Natural killer cell (primary cell): ENCODE measurements around the gene OR2H2. TPM values are rescaled to one million over a fixed set of nuclear protein-coding genes. Genes with fewer than 3 reads are reported as not detected.

Experiments used
- ATAC-seq, 3 donors: fragments of 150-1000 bp in 2 of 3; fragments of 200-7000 bp in 1 of 3; cut with Tn5 transposase; 1 replicate in 1 of 3; 2 replicates in 2 of 3; pipeline ENCODE4 v1.10.0; 2021; ENCODE audit warnings: mild to moderate bottlenecking in 2 of 3, moderate library complexity in 2 of 3
- DNase-seq, 2 donors: peaks; one replicate each; pipeline versions ENCODE4 v3.0.0 to v3.0.0-alpha.2; 2013 to 2021; ENCODE audit warnings: mixed read lengths in 1 of 2
- H3K27ac ChIP-seq: one replicate; pipeline ENCODE4 v1.5.1; 2013; ENCODE audit warnings: mild to moderate bottlenecking, low read length
- H3K27me3 ChIP-seq: one replicate; pipeline ENCODE4 v1.6.1; 2013; ENCODE audit warnings: low read length; ENCODE audit not compliant: control insufficient read depth, insufficient read depth
- H3K36me3 ChIP-seq: one replicate; pipeline ENCODE4 v1.6.1; 2013; ENCODE audit warnings: low read length; ENCODE audit not compliant: control insufficient read depth, insufficient read depth
- H3K4me1 ChIP-seq: one replicate; pipeline ENCODE4 v1.6.1; 2013; ENCODE audit warnings: low read length; ENCODE audit not compliant: control insufficient read depth, insufficient read depth
- H3K4me3 ChIP-seq: one replicate; pipeline ENCODE4 v1.5.1; 2013; ENCODE audit warnings: low read length
- H3K9me3 ChIP-seq: one replicate; pipeline ENCODE4 v1.6.1; 2013; ENCODE audit warnings: low read length; ENCODE audit not compliant: control insufficient read depth, insufficient read depth
- H3K27ac Mint-ChIP-seq, 2 donors: one replicate each; pipeline ENCODE4 v1.8.0; 2022; ENCODE audit warnings: mild to moderate bottlenecking in 2 of 2, mixed read lengths in 2 of 2, moderate library complexity in 1 of 2
- H3K27me3 Mint-ChIP-seq, 2 donors: one replicate each; pipeline ENCODE4 v1.8.0; 2022; ENCODE audit warnings: low read depth in 2 of 2, mixed read lengths in 2 of 2
- H3K36me3 Mint-ChIP-seq: one replicate; pipeline ENCODE4 v1.8.0; 2022; ENCODE audit warnings: mixed read lengths
- H3K4me1 Mint-ChIP-seq, 2 donors: one replicate each; pipeline ENCODE4 v1.8.0; 2022; ENCODE audit warnings: mixed read lengths in 2 of 2
- H3K4me3 Mint-ChIP-seq: one replicate; pipeline ENCODE4 v1.8.0; 2022; ENCODE audit warnings: mild to moderate bottlenecking, moderate library complexity, mixed read lengths
- H3K9me3 Mint-ChIP-seq, 2 donors: one replicate each; pipeline ENCODE4 v1.8.0; 2022; ENCODE audit warnings: mixed read lengths in 2 of 2
- WGBS: methylation state at CpG from one replicate; pipeline ENCODE4 v1.1.7; 2013; ENCODE audit warnings: missing lambda C conversion rate; ENCODE audit not compliant: insufficient coverage; 5-methylcytosine and 5-hydroxymethylcytosine counted together
- intact Hi-C: fragments of 100-400 bp; cut with micrococcal nuclease; formaldehyde crosslinking; loops from one replicate; pipeline ENCODE4 v1.14.2; 2022
- total RNA-seq, 4 donors: library from RNA; stranded (reverse); fragments of 120-200 nt in 1 of 4; gene quantifications; one replicate each; pipeline versions ENCODE4 v1.2.3 to v1.2.4, GENCODE V29; 2013 to 2022
- TF ChIP-seq, protein P1 (sequence below): fragments of 200-600 bp; IDR thresholded peaks from one replicate; pipeline ENCODE4 v1.8.0; 2022; ENCODE audit warnings: antibody characterized with exemption

The OR2H2 gene
- total RNA-seq, 3 donors from 2014 or later (not counting 1 experiment from before 2014, with no cell fraction given), result not detected

GRCh38 chr6:29598172-29598747 is 13.3 kb downstream of the OR2H2 start:
- no peak for DNase-seq
- H3K27ac Mint-ChIP-seq, result no peak overlapping the region
- no peaks in the 10 kb centered on the region for H3K9me3 Mint-ChIP-seq
- TF ChIP-seq, protein P1, sequence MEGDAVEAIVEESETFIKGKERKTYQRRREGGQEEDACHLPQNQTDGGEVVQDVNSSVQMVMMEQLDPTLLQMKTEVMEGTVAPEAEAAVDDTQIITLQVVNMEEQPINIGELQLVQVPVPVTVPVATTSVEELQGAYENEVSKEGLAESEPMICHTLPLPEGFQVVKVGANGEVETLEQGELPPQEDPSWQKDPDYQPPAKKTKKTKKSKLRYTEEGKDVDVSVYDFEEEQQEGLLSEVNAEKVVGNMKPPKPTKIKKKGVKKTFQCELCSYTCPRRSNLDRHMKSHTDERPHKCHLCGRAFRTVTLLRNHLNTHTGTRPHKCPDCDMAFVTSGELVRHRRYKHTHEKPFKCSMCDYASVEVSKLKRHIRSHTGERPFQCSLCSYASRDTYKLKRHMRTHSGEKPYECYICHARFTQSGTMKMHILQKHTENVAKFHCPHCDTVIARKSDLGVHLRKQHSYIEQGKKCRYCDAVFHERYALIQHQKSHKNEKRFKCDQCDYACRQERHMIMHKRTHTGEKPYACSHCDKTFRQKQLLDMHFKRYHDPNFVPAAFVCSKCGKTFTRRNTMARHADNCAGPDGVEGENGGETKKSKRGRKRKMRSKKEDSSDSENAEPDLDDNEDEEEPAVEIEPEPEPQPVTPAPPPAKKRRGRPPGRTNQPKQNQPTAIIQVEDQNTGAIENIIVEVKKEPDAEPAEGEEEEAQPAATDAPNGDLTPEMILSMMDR, result no peak
- H3K4me1 ChIP-seq, result no peaks in the 10 kb centered on the region
- no peak overlapping the region for H3K27ac ChIP-seq
- ATAC-seq, result no peak
- 93% methylated on average over 2 of the region's 2 CpGs for WGBS
- H3K4me3 Mint-ChIP-seq, result no peak overlapping the region
- H3K9me3 ChIP-seq, result no peaks in the 10 kb centered on the region
- H3K27me3 Mint-ChIP-seq, result peaks cover 14 to 15% of the 10 kb centered on the region in 2 donors
- no peaks in the 10 kb centered on the region for H3K27me3 ChIP-seq
- no peak overlapping the region for H3K4me3 ChIP-seq
- no peaks in the 10 kb centered on the region for H3K36me3 ChIP-seq
- intact Hi-C loops, result no loop called here
- H3K4me1 Mint-ChIP-seq, result no peaks in the 10 kb centered on the region
- H3K36me3 Mint-ChIP-seq, result no peaks in the 10 kb centered on the region

DNA sequence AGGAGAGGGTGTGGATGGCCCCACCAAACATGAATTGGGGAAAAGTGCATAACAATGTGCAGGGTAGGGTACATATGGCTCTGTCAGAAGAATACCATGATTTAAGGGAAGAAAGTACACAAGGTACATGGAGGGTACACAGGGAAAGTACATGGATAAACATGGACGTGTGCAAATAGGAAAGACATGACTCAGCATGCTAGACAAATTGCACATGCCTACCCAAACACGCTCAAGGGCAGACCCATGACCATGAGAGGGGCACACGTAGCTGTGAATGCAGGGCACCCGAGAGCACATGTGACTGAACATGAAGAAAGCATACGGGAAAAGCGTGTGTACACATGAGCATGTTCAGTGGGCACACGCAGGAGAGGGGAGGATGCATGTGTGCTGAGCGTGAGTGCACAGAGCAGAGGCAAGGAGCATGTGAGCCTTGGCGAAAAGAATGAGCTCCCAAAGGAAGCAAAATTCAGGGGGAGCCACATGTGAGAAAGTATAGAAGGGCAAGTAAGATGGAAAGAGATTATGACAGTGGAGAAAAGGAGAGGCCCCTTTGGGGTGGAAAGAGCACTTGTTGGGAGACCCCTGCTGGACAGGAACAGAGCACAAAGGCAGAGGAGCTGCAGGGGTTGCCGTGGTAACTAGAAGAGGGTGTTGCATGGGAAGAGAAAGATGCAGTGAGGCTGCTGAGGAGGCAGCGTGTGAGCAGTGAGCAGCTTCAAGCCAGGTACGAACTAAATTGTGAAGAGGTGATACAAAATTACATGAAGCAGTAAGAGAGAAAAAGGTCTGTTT is 17.8 kb downstream of the OR2H2 start:
- H3K27me3 ChIP-seq, result no peaks in the 10 kb centered on the region
- peak in 1 of 2 donors; percentile 8 for DNase-seq
- Mint-ChIP-seq H3K4me1 (no peaks in the 10 kb centered on the region), H3K9me3 (no peaks in the 10 kb centered on the region), H3K4me3 (no peak overlapping the region), H3K27ac (no peak overlapping the region), H3K36me3 (no peaks in the 10 kb centered on the region), H3K27me3 (peaks cover 14 to 20% of the 10 kb centered on the region in 2 donors)
- intact Hi-C loops, result no loop called here
- H3K36me3 ChIP-seq, result no peaks in the 10 kb centered on the region
- ATAC-seq, result no peak
- 85% methylated on average over 12 of the region's 12 CpGs for WGBS
- H3K4me3 ChIP-seq, result no peak overlapping the region
- no peaks in the 10 kb centered on the region for H3K4me1 ChIP-seq
- no peaks in the 10 kb centered on the region for H3K9me3 ChIP-seq
- no peak overlapping the region for H3K27ac ChIP-seq
- TF ChIP-seq, protein P1, result no peak

- Mint-ChIP-seq H3K9me3 (no peaks in the 10 kb centered on the region), H3K36me3 (no peaks in the 10 kb centered on the region), H3K4me1 (no peaks in the 10 kb centered on the region), H3K4me3 (no peak overlapping the region), H3K27me3 (peaks cover 14 to 20% of the 10 kb centered on the region in 2 donors), H3K27ac (no peak overlapping the region)
- DNase-seq (no peak), ATAC-seq (no peak)
- H3K9me3 ChIP-seq, result no peaks in the 10 kb centered on the region
- no peaks in the 10 kb centered on the region for H3K4me1 ChIP-seq
- no peak overlapping the region for H3K27ac ChIP-seq
- intact Hi-C loops, result no loop called here
- no peaks in the 10 kb centered on the region for H3K27me3 ChIP-seq
- H3K36me3 ChIP-seq, result no peaks in the 10 kb centered on the region
- TF ChIP-seq, protein P1, result no peak
- 94% methylated on average over 11 of the region's 11 CpGs for WGBS
- no peak overlapping the region for H3K4me3 ChIP-seq
Measured at GRCh38 chr6:29603456-29603855, 18.5 kb downstream of the OR2H2 start.
